Measurements from ENCODE around the gene SUPT4H1. TPM values are rescaled to one million over a fixed set of nuclear protein-coding genes. Genes with fewer than 3 reads are reported as not detected.

SUPT4H1 gene
- total and polyA plus RNA-seq, 9 of the 15 experiments (the other 6 are each of a cell fraction or from before 2014, with no cell fraction given): 62.1 to 320 (median 117) TPM

DNA sequence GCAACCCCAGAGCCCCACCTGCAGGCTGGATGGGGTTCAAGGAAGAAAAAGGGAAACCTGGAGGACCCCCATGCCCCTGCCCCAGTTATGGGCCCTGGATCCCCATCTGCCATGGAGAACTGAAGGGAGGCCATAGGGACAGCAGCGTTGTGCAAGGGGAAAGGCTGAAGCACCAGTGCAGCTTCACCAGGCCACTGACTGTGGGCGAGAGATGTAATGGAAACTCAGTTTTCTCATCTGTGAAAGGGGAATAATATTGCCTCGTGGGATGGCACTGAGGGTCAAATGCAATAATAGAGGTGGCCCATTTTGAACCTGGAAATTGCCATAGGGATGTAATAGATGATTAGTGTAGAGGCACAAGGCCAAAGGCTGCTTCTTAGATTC is 13.6 kb downstream of the SUPT4H1 start (continued):
- TF ChIP-seq, protein P1, sequence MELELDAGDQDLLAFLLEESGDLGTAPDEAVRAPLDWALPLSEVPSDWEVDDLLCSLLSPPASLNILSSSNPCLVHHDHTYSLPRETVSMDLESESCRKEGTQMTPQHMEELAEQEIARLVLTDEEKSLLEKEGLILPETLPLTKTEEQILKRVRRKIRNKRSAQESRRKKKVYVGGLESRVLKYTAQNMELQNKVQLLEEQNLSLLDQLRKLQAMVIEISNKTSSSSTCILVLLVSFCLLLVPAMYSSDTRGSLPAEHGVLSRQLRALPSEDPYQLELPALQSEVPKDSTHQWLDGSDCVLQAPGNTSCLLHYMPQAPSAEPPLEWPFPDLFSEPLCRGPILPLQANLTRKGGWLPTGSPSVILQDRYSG (tag; conservative IDR thresholded peaks at IDR 0.05; ENCODE audit: low read depth): peak; percentile 79
- TF ChIP-seq, protein P2, sequence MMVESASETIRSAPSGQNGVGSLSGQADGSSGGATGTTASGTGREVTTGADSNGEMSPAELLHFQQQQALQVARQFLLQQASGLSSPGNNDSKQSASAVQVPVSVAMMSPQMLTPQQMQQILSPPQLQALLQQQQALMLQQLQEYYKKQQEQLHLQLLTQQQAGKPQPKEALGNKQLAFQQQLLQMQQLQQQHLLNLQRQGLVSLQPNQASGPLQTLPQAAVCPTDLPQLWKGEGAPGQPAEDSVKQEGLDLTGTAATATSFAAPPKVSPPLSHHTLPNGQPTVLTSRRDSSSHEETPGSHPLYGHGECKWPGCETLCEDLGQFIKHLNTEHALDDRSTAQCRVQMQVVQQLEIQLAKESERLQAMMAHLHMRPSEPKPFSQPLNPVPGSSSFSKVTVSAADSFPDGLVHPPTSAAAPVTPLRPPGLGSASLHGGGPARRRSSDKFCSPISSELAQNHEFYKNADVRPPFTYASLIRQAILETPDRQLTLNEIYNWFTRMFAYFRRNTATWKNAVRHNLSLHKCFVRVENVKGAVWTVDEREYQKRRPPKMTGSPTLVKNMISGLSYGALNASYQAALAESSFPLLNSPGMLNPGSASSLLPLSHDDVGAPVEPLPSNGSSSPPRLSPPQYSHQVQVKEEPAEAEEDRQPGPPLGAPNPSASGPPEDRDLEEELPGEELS (CRISPR knock-in tag; IDR thresholded peaks at IDR 0.05; ENCODE audit: borderline replicate concordance): no peak
- TF ChIP-seq PHB (CRISPR knock-in tag; IDR thresholded peaks at IDR 0.05): 0 out of 2 replicates have a peak, but pooled peaks have one; percentile 36
- no peak for TF ChIP-seq HNRNPH1 (optimal IDR thresholded peaks at IDR 0.05; ENCODE audit: low read depth, low read length)
- no peak for TF ChIP-seq MCM5 (IDR thresholded peaks at IDR 0.05; ENCODE audit: low read depth)
- TF ChIP-seq SP1 (CRISPR knock-in tag; IDR thresholded peaks at IDR 0.05): peak; percentile 67
- TF ChIP-seq FOXP1 (CRISPR knock-in tag; IDR thresholded peaks at IDR 0.05): no peak
- peak; percentile 76 for TF ChIP-seq ZNF175 (CRISPR knock-in tag; IDR thresholded peaks at IDR 0.05; ENCODE audit: low read depth)
- peak; percentile 84 for TF ChIP-seq NCOA4 (IDR thresholded peaks at IDR 0.05; ENCODE audit: partially characterized antibody)
- TF ChIP-seq RBM34 (IDR thresholded peaks at IDR 0.05; ENCODE audit: borderline replicate concordance, insufficient read depth, low read length): no peak
- TF ChIP-seq, protein P3, sequence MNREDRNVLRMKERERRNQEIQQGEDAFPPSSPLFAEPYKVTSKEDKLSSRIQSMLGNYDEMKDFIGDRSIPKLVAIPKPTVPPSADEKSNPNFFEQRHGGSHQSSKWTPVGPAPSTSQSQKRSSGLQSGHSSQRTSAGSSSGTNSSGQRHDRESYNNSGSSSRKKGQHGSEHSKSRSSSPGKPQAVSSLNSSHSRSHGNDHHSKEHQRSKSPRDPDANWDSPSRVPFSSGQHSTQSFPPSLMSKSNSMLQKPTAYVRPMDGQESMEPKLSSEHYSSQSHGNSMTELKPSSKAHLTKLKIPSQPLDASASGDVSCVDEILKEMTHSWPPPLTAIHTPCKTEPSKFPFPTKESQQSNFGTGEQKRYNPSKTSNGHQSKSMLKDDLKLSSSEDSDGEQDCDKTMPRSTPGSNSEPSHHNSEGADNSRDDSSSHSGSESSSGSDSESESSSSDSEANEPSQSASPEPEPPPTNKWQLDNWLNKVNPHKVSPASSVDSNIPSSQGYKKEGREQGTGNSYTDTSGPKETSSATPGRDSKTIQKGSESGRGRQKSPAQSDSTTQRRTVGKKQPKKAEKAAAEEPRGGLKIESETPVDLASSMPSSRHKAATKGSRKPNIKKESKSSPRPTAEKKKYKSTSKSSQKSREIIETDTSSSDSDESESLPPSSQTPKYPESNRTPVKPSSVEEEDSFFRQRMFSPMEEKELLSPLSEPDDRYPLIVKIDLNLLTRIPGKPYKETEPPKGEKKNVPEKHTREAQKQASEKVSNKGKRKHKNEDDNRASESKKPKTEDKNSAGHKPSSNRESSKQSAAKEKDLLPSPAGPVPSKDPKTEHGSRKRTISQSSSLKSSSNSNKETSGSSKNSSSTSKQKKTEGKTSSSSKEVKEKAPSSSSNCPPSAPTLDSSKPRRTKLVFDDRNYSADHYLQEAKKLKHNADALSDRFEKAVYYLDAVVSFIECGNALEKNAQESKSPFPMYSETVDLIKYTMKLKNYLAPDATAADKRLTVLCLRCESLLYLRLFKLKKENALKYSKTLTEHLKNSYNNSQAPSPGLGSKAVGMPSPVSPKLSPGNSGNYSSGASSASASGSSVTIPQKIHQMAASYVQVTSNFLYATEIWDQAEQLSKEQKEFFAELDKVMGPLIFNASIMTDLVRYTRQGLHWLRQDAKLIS (CRISPR knock-in tag; IDR thresholded peaks at IDR 0.05): no peak
- TF ChIP-seq, protein P4, sequence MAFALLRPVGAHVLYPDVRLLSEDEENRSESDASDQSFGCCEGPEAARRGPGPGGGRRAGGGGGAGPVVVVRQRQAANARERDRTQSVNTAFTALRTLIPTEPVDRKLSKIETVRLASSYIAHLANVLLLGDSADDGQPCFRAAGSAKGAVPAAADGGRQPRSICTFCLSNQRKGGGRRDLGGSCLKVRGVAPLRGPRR (CRISPR knock-in tag; IDR thresholded peaks at IDR 0.05): peak; percentile 78; the same call in 1 of the 2 replicates
- TF ChIP-seq, protein P5, sequence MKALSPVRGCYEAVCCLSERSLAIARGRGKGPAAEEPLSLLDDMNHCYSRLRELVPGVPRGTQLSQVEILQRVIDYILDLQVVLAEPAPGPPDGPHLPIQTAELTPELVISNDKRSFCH (CRISPR knock-in tag; IDR thresholded peaks at IDR 0.05): no peak
- TF ChIP-seq, protein P5 (tag; IDR thresholded peaks at IDR 0.05): peak; percentile 61; the same call in 1 of the 2 replicates
- TF ChIP-seq, protein P6, sequence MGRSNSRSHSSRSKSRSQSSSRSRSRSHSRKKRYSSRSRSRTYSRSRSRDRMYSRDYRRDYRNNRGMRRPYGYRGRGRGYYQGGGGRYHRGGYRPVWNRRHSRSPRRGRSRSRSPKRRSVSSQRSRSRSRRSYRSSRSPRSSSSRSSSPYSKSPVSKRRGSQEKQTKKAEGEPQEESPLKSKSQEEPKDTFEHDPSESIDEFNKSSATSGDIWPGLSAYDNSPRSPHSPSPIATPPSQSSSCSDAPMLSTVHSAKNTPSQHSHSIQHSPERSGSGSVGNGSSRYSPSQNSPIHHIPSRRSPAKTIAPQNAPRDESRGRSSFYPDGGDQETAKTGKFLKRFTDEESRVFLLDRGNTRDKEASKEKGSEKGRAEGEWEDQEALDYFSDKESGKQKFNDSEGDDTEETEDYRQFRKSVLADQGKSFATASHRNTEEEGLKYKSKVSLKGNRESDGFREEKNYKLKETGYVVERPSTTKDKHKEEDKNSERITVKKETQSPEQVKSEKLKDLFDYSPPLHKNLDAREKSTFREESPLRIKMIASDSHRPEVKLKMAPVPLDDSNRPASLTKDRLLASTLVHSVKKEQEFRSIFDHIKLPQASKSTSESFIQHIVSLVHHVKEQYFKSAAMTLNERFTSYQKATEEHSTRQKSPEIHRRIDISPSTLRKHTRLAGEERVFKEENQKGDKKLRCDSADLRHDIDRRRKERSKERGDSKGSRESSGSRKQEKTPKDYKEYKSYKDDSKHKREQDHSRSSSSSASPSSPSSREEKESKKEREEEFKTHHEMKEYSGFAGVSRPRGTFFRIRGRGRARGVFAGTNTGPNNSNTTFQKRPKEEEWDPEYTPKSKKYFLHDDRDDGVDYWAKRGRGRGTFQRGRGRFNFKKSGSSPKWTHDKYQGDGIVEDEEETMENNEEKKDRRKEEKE (IDR thresholded peaks at IDR 0.05; ENCODE audit: borderline replicate concordance in 1 of 2, control insufficient read depth in 1 of 2, low read depth in 2 of 2, low read length in 1 of 2): no peak
- no peak for TF ChIP-seq KDM2B (CRISPR knock-in tag; IDR thresholded peaks at IDR 0.05)
- TF ChIP-seq BCOR (IDR thresholded peaks at IDR 0.05): peak; percentile 100
